Measurements from ENCODE around the gene MED22.

The MED22 gene

DNA sequence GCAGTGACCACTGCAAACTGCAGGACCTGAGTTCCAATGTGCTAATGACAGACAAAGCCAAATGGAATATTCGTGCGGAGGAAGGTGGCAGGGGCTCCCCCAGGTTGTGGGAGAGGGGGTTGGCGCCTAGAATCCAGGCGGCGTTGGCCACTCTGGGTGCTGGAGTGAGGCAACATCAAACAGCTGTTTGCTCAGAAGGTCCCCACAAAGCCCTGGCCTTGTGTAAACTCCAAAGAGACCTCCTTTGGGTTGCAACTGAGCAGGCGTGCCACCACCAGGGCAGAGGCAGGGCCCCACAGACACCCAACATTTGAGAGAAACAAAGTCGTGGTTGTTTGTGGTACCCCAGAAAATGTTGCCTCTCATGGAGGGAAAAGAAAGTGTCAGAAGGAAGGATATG lies 42.8 kb upstream of the MED22 start:
- POLR2A ChIA-PET (ENCODE audit: low non-redundant PET), result no interaction called here

GRCh38 chr9:133389562-133389961 lies 41.6 kb upstream of the MED22 start:
- ChIA-PET CTCF (interaction anchor here (0.6 kb wide), 2 partner anchors 19 to 30 kb away, joined by 3 to 4 read pairs; no protein-coding TSS in a partner anchor), POLR2A (ENCODE audit: low non-redundant PET) (interaction anchor here (0.6 kb wide), 2 partner anchors 10 to 29 kb away, joined by 3 to 4 read pairs; no protein-coding TSS in a partner anchor)
- no peak overlapping the region for H3K27ac ChIP-seq
- TF ChIP-seq, protein P1, sequence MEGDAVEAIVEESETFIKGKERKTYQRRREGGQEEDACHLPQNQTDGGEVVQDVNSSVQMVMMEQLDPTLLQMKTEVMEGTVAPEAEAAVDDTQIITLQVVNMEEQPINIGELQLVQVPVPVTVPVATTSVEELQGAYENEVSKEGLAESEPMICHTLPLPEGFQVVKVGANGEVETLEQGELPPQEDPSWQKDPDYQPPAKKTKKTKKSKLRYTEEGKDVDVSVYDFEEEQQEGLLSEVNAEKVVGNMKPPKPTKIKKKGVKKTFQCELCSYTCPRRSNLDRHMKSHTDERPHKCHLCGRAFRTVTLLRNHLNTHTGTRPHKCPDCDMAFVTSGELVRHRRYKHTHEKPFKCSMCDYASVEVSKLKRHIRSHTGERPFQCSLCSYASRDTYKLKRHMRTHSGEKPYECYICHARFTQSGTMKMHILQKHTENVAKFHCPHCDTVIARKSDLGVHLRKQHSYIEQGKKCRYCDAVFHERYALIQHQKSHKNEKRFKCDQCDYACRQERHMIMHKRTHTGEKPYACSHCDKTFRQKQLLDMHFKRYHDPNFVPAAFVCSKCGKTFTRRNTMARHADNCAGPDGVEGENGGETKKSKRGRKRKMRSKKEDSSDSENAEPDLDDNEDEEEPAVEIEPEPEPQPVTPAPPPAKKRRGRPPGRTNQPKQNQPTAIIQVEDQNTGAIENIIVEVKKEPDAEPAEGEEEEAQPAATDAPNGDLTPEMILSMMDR (conservative IDR thresholded peaks at IDR 0.05; ENCODE audit: low read depth), result no peak
- DNase-seq (ENCODE audit: low spot score), result no peak

More for the DNA sequence above, 42.8 kb upstream of the MED22 start:
- CTCF ChIA-PET, result interaction anchor here (0.6 kb wide), 1 partner anchor 512 kb away, joined by 5 read pairs; no protein-coding TSS in a partner anchor
- H3K27ac ChIP-seq, result no peak overlapping the region
- TF ChIP-seq, protein P1 (conservative IDR thresholded peaks at IDR 0.05; ENCODE audit: low read depth), result no peak
- DNase-seq (ENCODE audit: low spot score), result no peak

- no peak overlapping the region for H3K27ac ChIP-seq
- no peak for DNase-seq (ENCODE audit: low spot score)
- ChIA-PET POLR2A (ENCODE audit: low non-redundant PET) (interaction anchor here (0.5 to 0.6 kb wide), 2 partner anchors 9 to 41 kb away, joined by 3 read pairs; partner anchors contain the start of genes MED22 and RPL7A), CTCF (interaction anchor here (0.6 to 0.9 kb wide), 3 partner anchors 19 to 617 kb away, joined by 3 to 4 read pairs (median 3); partner anchors contain the start of gene CACFD1)
- TF ChIP-seq, protein P1 (conservative IDR thresholded peaks at IDR 0.05; ENCODE audit: low read depth), result no peak
Measured at GRCh38 chr9:133389025-133389557, 41.2 kb upstream of the MED22 start.

GRCh38 chr9:133387680-133388079 lies 39.7 kb upstream of the MED22 start:
- ChIA-PET CTCF (interaction anchor here (0.6 to 1.5 kb wide), 2 partner anchors 17 to 274 kb away, joined by 4 to 5 read pairs; no protein-coding TSS in a partner anchor), POLR2A (ENCODE audit: low non-redundant PET) (no interaction called here)
- DNase-seq (ENCODE audit: low spot score), result peak; percentile 61
- TF ChIP-seq, protein P1 (conservative IDR thresholded peaks at IDR 0.05; ENCODE audit: low read depth), result no peak
- H3K27ac ChIP-seq, result peak overlapping the region; percentile 1; the same call in 1 of the 2 replicates

DNA sequence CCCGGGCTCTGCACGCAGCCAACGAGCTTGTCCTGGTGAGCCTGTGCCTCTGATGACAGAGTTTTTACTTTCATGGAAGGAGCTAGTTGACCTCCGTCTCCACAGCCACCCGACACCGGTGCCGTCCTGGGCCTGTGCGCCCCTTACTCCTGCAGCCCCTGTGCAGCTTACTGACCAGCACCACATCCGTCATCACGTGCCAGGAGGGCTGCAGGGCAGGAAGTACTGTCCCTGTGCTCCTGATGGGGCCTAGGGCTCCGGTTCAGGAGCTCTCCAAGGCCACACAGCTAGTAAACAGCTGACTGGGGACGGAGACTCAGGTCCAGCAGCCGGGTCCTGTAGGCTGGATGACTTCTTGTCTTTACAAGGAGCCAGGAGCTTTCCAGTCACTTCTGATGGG lies 38.4 kb upstream of the MED22 start:
- TF ChIP-seq, protein P1 (conservative IDR thresholded peaks at IDR 0.05; ENCODE audit: low read depth), result no peak
- no peak overlapping the region for H3K27ac ChIP-seq
- ChIA-PET POLR2A (ENCODE audit: low non-redundant PET) (no interaction called here), CTCF (interaction anchor here (0.5 to 1.5 kb wide), 3 partner anchors 9 to 44 kb away, joined by 3 to 5 read pairs (median 4); no protein-coding TSS in a partner anchor)
- no peak for DNase-seq (ENCODE audit: low spot score)

- H3K27ac ChIP-seq, result no peak overlapping the region
- no peak for DNase-seq (ENCODE audit: low spot score)
- TF ChIP-seq, protein P1 (conservative IDR thresholded peaks at IDR 0.05; ENCODE audit: low read depth), result no peak
- ChIA-PET POLR2A (ENCODE audit: low non-redundant PET) (no interaction called here), CTCF (no interaction called here)
Measured at GRCh38 chr9:133385452-133385851, 37.5 kb upstream of the MED22 start.

All from RWPE1 (cell line).